HG03354 (cell line): Measurements from ENCODE around the gene TSR1.
A peak's percentile ranks its signal among the peaks of the same experiment; 100 is the strongest.
"Not testable (repeated sequence)": the region's sequence is repeated elsewhere in the genome, so short reads cannot be mapped to it uniquely, and the experiment has no call there.

Source experiments
- ATAC-seq: cut with Tn5 transposase; IDR thresholded peaks from one replicate; pipeline ENCODE4 v1.9.1; 2021; ENCODE audit warnings: mild to moderate bottlenecking; ENCODE audit not compliant: unreplicated experiment, poor library complexity, severe bottlenecking

Gene TSR1

DNA sequence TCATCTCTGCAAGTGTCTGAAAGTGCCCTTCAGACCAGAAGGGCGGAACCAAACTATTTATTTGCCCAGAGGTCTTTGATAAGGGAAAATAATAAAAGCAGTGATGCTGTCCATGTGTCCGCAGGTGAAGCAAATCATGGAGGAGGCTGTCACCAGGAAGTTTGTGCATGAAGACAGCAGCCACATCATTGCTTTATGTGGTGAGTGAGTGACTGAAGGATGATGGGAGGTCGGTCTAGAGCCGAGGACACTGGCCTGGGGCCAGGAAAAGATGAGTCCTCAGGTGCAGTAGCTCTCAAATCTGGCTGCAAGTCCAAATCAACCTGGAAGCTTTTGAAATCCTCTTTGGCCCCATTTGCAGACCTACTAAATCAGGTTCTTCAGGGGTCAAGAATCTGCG, 7.2 kb upstream of the TSR1 start:
- ATAC-seq: no peak

DNA sequence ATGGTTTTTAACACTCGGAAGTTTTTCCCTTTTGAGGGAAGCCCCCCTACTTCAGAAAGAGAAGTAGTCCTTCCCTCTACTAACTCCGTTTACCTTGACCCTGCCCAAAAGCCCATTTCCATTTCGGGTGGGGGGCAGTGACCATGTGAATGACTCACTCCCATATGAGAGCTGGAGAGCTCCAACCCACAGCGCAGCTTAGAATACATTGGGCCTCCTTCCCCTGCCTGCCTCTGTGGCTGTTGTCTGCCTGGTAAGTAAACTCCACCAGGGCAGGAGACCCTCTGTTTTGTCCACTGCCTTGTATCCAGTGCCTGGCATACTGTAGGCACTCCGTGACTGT, 2.0 kb upstream of the TSR1 start:
- ATAC-seq: no peak

DNA sequence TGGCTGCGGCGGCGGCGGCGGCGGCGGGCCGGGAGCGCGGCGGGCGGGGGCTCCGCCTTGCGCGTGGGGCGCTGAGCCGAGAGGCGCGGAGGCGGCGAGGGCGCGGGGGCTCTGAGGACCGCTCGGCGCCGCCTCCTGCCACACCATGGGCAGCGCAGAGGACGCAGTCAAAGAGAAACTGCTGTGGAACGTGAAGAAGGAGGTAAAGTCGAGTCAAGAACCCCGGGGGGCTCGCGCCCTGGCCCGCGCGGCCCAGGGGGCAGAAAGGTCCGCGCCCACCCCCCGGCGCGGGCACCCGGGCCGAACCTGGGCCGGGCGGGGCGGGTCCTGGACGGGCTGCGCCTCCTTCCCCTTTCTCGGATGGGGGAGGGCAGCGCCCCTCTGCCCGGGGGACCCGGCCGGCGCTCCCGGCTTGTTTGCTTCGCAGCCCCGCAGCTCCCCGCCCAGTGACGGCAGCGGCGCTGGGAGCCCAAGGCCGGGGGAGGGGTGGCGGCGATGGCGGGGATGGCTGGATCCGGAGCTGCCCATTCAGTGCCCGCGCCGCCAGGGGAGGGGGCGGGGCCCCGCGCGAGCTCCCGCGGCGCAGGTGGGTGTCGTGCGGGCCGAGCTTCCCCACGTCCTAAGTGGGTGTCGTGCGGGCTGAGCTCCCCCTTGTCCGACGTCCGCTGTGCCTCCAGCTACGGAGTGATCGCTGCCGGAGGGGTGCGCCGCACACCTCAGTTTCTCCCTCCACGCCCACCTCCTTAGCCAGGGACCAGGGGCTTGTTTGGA, 1.5 kb upstream of the TSR1 start:
- peak; percentile 24 for ATAC-seq

DNA sequence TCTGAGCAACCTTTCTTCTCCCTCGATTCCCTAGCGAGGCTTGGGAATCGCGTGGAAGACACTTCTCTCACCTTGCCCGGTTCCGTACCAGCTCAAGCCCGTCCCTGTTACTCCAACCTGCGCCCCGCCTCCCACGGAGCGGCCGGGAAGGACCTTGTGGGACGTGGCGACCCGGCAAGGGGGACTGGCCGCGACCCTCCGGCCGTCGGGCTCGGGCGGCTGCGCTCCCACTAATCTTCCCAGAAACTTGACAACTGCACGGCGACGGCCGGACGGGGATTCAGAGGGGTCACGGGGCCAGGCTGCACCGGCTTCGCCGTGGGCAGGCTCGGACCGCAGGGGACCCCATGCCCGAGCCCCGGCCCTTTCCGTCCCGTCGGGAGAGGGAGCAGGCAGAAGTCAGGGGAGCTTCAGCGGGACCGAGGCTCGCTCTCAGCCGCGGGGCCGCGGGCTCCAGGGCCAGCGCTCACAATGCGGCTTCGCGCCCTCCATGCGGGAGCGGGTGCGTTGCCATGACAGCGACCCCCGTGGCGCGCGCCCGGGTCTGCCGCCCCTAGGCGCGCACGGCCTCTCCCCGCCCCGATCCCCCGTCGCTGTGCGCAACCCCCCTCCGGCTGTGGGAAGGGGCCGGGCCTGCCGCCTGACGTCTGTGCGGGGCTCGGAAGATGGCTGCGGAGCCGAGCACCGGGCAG, 741 bp upstream of the TSR1 start, which contains the start of gene SGSM2:
TSS of gene SGSM2 (plus strand) at position 650 of the 692 bp plus-strand sequence. CDS start 188 bp downstream, outside the sequence.
- peak; percentile 34 for ATAC-seq

DNA sequence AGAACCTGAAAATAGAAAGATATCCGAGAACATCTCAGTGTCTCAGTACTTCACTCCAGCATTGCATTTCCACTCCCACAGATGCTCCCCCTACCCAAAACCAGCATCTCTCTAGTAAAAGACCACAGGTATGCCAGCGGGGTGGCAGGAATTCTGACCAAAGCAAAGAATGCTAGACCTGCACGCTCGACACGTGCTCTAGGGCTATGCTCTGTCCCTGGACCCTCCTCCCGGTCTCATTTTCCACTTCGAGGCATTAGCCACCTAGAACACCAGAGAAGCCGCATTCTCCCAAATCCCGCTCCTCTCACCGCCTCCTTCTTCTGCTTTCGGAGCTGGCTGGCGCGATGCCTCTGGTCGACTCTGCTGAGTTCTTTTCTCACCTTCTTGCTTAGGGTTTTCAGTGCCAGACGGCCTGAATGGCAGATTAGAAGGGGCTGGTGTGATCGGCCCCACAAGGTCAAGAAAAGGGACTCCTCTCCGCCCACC, 487 bp downstream of the TSR1 start:
- no peak for ATAC-seq

DNA sequence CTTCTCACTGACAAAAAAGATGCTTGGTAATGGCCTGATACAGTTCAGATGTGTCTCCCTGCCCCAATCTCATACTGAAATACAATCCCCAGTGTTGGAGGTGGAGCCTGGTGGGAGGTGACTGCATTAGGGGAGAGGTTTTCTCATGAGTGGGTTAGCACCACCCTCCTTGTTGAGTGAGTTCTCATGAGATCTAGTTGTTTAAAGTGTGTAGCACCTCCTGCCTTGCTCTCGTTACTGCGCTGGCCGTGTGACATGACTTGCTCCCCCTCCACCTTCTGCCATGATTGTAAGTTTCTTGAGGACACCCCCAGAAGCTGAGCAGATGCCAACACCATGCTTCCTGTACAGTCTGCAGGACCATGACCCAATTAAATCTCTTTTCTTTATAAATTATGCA, 5.0 kb downstream of the TSR1 start:
- ATAC-seq: no peak

DNA sequence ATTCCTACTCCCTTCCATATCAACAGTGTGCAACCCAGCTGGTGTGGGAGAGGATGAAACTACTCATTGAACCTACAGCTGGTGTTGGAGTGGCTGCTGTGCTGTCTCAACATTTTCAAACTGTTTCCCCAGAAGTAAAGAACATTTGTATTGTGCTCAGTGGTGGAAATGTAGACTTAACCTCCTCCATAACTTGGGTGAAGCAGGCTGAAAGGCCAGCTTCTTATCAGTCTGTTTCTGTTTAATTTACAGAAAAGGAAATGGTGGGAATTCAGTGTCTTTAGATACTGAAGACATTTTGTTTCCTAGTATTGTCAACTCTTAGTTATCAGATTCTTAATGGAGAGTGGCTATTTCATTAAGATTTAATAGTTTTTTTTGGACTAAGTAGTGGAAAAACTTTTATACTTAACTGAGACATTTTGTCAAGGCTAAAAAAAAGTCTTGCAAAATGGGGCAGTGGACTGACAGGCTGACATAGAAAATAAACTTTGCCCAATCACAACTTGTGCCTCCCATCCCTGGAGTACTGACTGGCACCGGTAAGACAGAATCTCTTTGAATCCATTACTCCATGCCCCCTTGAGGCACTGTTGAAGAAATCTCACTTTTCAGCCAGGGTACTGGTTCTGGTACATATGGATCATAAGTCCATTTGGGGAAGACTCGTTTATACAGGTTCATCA, 12.5 kb downstream of the TSR1 start:
- no peak for ATAC-seq

DNA sequence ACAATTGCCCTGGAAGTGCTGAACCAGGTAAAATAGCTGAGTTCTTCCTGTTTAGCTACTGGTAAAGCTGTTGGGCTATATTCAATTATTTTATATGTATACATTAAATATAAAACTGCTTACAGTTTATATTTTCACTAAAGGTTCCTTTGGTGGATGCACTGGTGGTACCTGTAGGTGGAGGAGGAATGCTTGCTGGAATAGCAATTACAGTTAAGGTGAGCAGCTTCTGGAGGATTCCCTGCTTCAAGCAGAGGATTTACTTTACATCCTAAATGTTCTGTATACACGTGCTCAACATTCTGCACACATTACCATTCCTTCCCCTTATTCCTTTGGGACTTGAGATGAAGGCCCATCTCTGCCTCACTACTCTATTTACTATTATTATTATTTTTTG, 14.9 kb downstream of the TSR1 start:
- ATAC-seq: no peak

DNA sequence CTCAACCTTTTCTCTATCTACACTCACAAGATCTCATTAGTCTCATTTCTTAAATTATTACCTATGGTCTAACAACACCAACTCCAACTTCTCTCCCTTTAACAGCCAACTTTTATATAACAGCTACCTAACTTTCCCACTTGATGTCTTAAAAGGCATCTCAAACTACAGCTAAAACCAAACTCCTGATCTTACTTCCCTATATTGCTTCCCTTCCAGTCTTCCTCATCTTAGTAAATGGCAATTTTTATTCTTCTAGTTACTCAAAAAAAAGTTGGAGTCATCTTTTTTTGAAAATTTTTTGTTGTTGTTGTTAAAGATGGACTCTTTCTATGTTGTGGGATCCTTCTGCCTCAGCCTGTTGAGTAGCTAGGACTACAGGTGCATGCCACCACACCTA, 17.2 kb downstream of the TSR1 start:
- no peak for ATAC-seq

DNA sequence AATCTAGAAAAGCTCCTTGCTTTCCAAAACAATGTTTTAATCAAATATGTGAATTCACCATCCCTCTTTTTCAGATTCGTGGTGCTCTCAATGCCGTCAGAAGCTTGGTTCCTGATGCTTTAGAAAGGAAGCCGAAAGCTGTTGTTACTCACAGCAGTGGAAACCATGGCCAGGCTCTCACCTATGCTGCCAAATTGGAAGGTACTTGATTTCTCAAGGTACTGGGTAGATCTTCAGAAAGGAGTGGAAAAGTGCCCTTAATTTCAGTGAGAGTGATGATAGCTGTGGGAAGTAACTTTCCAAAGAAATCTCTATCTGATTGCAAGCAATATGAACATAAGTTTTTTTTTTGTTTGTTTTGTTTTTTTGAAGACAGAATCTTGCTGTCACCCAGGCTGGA, 18.5 kb downstream of the TSR1 start:
- no peak for ATAC-seq

DNA sequence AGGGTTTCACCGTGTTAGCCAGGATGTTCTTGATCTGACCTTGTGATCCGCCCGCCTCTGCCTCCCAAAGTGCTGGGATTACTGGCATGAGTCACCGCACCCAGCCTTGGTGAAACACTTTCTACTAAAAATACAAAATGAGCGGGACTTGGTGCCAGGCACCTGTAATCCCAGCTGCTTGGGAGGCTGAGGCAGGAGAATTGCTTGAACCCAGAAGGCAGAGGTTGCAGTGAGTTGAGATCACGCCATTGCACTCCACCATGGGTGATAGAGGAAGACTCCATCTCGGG, 19.4 kb downstream of the TSR1 start:
- ATAC-seq: not testable (repeated sequence)

DNA sequence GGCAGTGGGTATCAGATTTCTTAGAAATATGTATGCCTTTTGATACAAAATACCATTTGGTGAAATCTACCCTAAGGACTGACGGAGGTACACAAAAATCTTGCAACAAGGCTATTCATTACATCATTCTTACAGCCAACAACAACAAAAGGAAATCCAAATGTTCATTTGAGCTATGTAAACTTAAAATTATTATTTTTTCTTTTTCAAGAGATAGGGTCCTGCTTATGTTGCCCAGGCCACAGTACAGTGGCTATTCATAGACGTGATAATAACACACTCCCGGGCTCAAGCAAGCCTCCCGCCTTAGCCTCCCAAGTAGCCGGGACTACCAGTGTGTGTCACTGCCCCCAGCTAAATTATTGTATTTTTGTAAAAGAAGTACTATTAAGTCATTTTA, 23.5 kb downstream of the TSR1 start:
- ATAC-seq: no peak

DNA sequence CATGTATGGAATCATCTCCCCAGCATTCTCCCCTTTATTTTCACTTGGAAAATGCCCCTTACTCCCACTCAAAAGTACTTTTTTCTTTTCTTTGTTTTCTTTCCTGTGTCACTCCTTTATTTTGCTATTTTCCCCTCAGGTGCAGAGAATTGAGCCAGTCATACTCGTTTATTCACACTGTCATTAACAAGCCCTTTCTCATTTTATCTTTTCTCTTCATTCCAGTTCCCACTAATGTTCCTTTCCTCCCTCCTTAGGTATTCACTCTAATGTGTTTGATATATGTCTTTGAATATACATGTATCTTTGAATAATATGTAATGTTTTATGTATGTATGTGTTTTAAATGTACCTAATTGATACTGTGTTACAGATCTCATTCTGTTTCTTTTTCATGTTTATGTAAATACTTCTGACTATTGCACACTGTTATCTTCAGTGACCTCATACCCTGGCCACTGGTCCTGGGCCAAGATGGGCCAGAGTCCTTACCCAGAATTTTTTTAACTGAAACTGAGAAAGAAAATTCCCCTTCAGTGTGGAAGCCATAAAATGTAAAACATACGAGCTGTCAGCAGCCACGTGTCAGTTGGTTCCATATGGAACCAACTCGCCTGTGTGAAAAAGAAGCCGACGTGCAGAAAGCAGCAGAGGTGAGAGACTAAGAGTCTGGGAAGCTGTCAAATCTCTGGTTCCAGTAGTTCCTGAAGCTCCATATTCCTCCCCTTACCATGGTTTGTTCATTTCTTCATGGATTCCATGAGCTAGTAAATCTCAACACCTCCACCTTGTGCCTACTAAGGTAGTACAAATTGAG, 26.7 kb downstream of the TSR1 start:
- ATAC-seq: no peak

DNA sequence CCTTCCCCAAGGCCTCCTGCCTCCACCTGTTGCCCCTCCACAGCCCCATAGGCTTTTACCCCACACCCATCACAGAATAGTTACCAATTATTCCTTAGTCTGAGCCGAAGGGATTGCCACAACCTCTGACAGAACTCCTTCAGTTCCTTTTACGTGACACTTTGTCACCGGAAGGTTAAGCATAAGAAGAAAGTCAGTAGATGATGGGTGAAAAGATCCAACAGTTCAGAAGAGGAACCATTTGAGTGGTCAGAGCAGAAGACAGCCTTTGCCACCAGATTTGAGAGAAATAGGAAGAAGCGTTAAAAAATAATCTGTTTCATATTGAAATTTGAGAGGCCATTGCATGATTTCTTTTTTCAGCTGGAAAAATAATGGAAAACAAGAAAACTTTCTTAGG, 31.3 kb downstream of the TSR1 start:
- no peak for ATAC-seq

DNA sequence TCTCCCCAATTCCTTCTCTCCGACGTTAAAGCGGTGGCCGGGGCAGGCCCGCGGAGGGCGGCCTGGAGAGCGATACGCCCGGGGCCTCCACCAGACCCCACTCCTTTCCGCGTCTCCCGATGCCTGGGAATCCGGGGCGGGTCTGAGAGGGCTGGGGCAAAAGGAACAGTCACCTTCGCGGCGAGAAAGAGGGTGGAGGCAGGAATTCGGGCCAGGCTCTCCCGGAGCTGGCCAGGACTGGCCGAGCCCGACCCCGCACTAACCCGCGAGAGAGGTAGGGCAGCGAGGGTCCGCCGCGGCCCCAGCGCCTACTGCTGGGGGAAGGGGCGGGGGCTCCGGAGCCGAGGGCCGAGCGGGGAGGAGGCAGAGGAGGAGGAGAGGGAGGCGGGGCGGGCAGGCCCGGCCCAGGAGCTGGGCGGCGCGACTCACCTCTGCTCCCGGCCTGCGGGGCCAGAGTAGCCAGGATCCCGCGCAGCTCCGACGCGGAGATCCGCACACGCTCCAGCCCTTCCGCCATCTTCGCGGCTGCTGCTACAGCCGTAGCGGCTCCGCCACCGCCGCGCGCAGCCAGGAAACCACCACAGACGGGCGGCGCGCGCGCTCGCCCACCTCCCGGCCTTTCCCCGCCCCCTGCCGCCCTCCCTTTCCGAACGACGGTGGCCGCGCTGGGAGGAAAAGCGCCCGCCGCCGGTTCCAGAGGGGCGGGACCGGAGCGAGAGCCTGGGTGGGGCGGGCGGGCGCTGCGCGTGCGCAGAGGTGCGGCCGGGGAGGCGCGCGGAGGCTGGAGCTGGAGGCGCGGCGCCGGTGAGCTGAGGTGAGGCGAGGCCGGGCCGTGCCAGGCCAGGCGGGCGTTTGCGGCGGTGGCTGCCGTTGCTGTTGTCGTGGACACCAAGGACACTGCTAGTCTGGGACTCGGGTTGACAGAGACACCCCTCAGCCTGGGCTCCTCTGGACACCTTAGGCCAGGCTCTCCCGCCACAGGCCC, 32.8 kb downstream of the TSR1 start, which contains the start of the genes SMG6 and SRR:
TSS of gene SMG6 (minus strand) at position 582 of the 985 bp plus-strand sequence. CDS start at position 517, 65 bp downstream.
TSS of gene SRR (plus strand) at position 747 of the 985 bp plus-strand sequence. CDS start 11,611 bp downstream, outside the sequence.
- ATAC-seq: peak; percentile 80

DNA sequence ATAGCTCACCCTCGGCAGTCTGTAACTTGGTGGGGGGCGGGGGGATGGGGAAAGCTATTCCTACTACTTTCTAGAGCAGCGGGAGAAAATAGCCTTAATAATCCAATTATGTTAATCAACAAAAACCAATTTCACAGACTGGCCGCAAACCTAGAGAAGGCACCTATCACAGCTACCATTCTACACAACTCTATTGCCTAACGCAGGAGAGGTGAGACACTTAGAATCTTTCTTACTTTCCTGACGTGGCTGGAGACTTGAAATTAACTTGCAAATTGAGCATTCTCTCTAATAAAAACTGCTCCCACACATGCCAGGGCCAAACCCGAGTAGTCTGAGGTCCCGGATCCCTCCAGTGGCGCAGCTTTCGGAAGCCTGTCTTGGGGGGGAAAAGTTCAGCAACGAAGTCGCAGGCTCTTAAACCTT, 33.5 kb downstream of the TSR1 start:
- ATAC-seq: peak; percentile 10

DNA sequence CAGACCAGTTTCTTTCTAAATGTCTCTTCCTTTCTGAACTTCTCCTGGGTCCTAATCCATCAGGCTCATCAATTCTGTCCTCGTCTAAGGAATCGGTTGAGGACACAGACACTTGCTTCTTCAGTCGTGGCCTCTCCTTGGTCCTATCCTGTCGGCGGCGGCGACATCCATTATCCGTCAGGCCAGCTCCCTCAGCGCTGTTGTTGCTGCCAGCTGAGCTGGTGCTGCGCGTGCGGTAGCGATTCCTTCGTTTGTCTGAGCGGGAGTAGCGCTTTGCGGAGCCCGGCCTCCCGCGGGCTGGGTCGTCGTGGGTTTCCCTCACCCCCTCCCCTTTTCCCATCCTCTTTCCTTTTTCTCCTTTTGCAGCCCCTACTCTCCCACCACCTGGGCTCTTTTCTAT, 36.5 kb downstream of the TSR1 start:
- no peak for ATAC-seq

DNA sequence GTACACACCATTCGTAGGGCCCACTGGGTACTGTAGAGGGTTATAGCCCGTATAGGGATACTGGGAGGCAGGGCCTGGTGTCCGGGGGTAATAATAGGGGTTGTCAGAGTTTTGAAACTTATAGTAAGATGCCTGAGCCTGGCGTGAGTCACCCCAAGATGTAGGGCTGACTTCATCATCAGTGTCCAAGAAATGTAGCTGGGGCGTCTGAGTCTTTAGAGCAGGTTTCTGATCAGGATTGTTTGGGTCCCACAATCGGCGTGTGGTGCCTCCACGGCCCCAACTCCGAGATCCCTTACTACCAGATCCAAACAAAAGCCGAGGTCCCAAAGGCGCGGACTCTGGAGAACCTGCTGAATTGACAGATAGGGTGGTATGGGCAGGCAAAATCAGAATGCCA, 37.1 kb downstream of the TSR1 start:
- ATAC-seq: no peak

DNA sequence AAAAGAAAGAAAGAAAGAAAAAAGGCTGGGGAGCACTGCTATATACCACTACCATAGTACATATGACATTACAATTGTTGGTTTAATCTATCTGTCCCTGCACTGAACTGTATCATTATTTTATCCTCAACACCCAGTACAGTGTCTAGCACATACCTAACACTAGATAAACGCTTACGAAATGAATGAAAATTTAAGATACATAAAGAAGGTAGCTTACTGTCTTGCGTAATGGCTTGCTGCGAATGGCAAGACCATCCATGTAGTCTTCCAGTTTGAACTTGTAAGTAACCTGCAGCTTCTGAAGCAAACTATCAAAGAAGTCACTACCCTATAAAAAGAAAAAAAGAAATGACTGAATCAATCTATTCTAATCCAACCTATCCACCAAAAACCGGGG, 39.2 kb downstream of the TSR1 start:
- no peak for ATAC-seq
